Measurements from ENCODE around the gene MMP2.

DNA sequence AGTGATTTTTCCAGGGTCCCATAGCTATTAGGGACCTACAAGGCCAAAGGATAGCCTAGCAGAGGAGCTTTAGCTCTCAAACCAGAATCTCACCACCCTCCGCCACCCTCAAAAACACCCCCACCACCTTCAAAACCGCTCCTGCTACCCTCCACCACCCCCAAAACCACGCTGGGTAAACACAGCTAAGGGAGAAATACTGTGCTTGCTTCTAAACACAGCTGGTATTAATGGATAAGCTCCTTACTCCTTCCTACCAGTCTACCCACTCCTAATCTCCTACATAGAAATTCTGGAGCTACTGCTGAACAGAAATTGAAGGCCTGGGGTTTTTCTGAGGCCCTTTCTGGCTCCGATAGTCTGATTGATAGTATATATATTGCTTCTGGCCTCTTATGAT is 27.7 kb downstream of the MMP2 start:
- no peak for TF ChIP-seq POLR2A (IDR thresholded peaks at IDR 0.05)
- no peak for TF ChIP-seq CTCF (IDR thresholded peaks at IDR 0.05)
